ENCODE measurements around the gene CNTNAP5.

The CNTNAP5 gene

GRCh38 chr2:124520953-124521352 lies 495.9 kb downstream of the CNTNAP5 start:
- Mint-ChIP-seq H3K9me3 (peaks cover 21% of the 10 kb centered on the region), H3K4me1 (ENCODE audit: low read depth) (no peaks in the 10 kb centered on the region), H3K4me3 (no peak overlapping the region), H3K27ac (no peak overlapping the region), H3K27me3 (no peaks in the 10 kb centered on the region), H3K36me3 (ENCODE audit: low read depth) (no peaks in the 10 kb centered on the region)

- H3K4me1 Mint-ChIP-seq (ENCODE audit: low read depth) = no peaks in the 10 kb centered on the region
- peaks cover 6% of the 10 kb centered on the region for H3K9me3 Mint-ChIP-seq
- no peaks in the 10 kb centered on the region for H3K36me3 Mint-ChIP-seq (ENCODE audit: low read depth)
- no peak overlapping the region for H3K4me3 Mint-ChIP-seq
- no peaks in the 10 kb centered on the region for H3K27me3 Mint-ChIP-seq
- H3K27ac Mint-ChIP-seq = no peak overlapping the region
Observed at GRCh38 chr2:124523096-124523495, 498.0 kb downstream of the CNTNAP5 start.

- Mint-ChIP-seq H3K36me3 (ENCODE audit: low read depth) (no peaks in the 10 kb centered on the region), H3K27ac (no peak overlapping the region), H3K4me1 (ENCODE audit: low read depth) (no peaks in the 10 kb centered on the region), H3K4me3 (no peak overlapping the region), H3K27me3 (no peaks in the 10 kb centered on the region), H3K9me3 (peaks cover 6% of the 10 kb centered on the region)
Observed at GRCh38 chr2:124524155-124524915, 499.2 kb downstream of the CNTNAP5 start.

- no peaks in the 10 kb centered on the region for H3K27me3 Mint-ChIP-seq
- H3K9me3 Mint-ChIP-seq = peaks cover 6% of the 10 kb centered on the region
- H3K36me3 Mint-ChIP-seq (ENCODE audit: low read depth) = no peaks in the 10 kb centered on the region
- H3K4me3 Mint-ChIP-seq = no peak overlapping the region
- no peaks in the 10 kb centered on the region for H3K4me1 Mint-ChIP-seq (ENCODE audit: low read depth)
- H3K27ac Mint-ChIP-seq = no peak overlapping the region
Observed at GRCh38 chr2:124526221-124526620, 501.1 kb downstream of the CNTNAP5 start.

GRCh38 chr2:124530203-124530602 lies 505.1 kb downstream of the CNTNAP5 start:
- Mint-ChIP-seq H3K9me3 (peaks cover 4% of the 10 kb centered on the region), H3K4me1 (ENCODE audit: low read depth) (no peaks in the 10 kb centered on the region)

GRCh38 chr2:124533226-124533954 lies 508.3 kb downstream of the CNTNAP5 start:
- H3K36me3 Mint-ChIP-seq (ENCODE audit: low read depth) = no peaks in the 10 kb centered on the region
- peaks cover 12% of the 10 kb centered on the region for H3K9me3 Mint-ChIP-seq
- no peak overlapping the region for H3K4me3 Mint-ChIP-seq
- no peaks in the 10 kb centered on the region for H3K4me1 Mint-ChIP-seq (ENCODE audit: low read depth)
- H3K27ac Mint-ChIP-seq = no peak overlapping the region
- no peaks in the 10 kb centered on the region for H3K27me3 Mint-ChIP-seq

More at GRCh38 chr2:124530203-124530602, 505.1 kb downstream of the CNTNAP5 start:
- H3K27ac Mint-ChIP-seq = no peak overlapping the region
- no peak overlapping the region for H3K4me3 Mint-ChIP-seq
- H3K36me3 Mint-ChIP-seq (ENCODE audit: low read depth) = no peaks in the 10 kb centered on the region
- no peaks in the 10 kb centered on the region for H3K27me3 Mint-ChIP-seq

GRCh38 chr2:124534028-124534427 lies 508.9 kb downstream of the CNTNAP5 start:
- Mint-ChIP-seq H3K27me3 (no peaks in the 10 kb centered on the region), H3K4me1 (ENCODE audit: low read depth) (no peaks in the 10 kb centered on the region), H3K9me3 (peaks cover 12% of the 10 kb centered on the region), H3K27ac (no peak overlapping the region), H3K4me3 (no peak overlapping the region), H3K36me3 (ENCODE audit: low read depth) (no peaks in the 10 kb centered on the region)

GRCh38 chr2:124535816-124536215 lies 510.7 kb downstream of the CNTNAP5 start:
- Mint-ChIP-seq H3K27ac (no peak overlapping the region), H3K27me3 (no peaks in the 10 kb centered on the region), H3K36me3 (ENCODE audit: low read depth) (no peaks in the 10 kb centered on the region), H3K4me1 (ENCODE audit: low read depth) (no peaks in the 10 kb centered on the region), H3K4me3 (no peak overlapping the region), H3K9me3 (peaks cover 19% of the 10 kb centered on the region)

- H3K36me3 Mint-ChIP-seq (ENCODE audit: low read depth) = no peaks in the 10 kb centered on the region
- no peak overlapping the region for H3K4me3 Mint-ChIP-seq
- peaks cover 19% of the 10 kb centered on the region for H3K9me3 Mint-ChIP-seq
- no peaks in the 10 kb centered on the region for H3K27me3 Mint-ChIP-seq
- no peaks in the 10 kb centered on the region for H3K4me1 Mint-ChIP-seq (ENCODE audit: low read depth)
- H3K27ac Mint-ChIP-seq = no peak overlapping the region
Observed at GRCh38 chr2:124536591-124536990, 511.5 kb downstream of the CNTNAP5 start.

GRCh38 chr2:124538549-124538948 lies 513.5 kb downstream of the CNTNAP5 start:
- H3K27ac Mint-ChIP-seq = no peak overlapping the region
- no peaks in the 10 kb centered on the region for H3K27me3 Mint-ChIP-seq
- no peaks in the 10 kb centered on the region for H3K36me3 Mint-ChIP-seq (ENCODE audit: low read depth)
- H3K4me3 Mint-ChIP-seq = no peak overlapping the region
- H3K4me1 Mint-ChIP-seq (ENCODE audit: low read depth) = no peaks in the 10 kb centered on the region
- H3K9me3 Mint-ChIP-seq = peaks cover 25% of the 10 kb centered on the region

GRCh38 chr2:124540805-124541204 lies 515.7 kb downstream of the CNTNAP5 start:
- Mint-ChIP-seq H3K9me3 (peaks cover 21% of the 10 kb centered on the region), H3K36me3 (ENCODE audit: low read depth) (no peaks in the 10 kb centered on the region), H3K27me3 (no peaks in the 10 kb centered on the region), H3K4me3 (no peak overlapping the region), H3K27ac (no peak overlapping the region), H3K4me1 (ENCODE audit: low read depth) (no peaks in the 10 kb centered on the region)

GRCh38 chr2:124542932-124543640 lies 518.0 kb downstream of the CNTNAP5 start:
- Mint-ChIP-seq H3K4me3 (no peak overlapping the region), H3K27ac (no peak overlapping the region), H3K36me3 (ENCODE audit: low read depth) (no peaks in the 10 kb centered on the region), H3K9me3 (peaks cover 13% of the 10 kb centered on the region), H3K27me3 (no peaks in the 10 kb centered on the region), H3K4me1 (ENCODE audit: low read depth) (no peaks in the 10 kb centered on the region)

- H3K27ac Mint-ChIP-seq = no peak overlapping the region
Observed at GRCh38 chr2:124547700-124548099, 522.6 kb downstream of the CNTNAP5 start.

GRCh38 chr2:124558277-124558905 lies 533.3 kb downstream of the CNTNAP5 start:
- H3K27me3 Mint-ChIP-seq = no peaks in the 10 kb centered on the region
- no peak overlapping the region for H3K4me3 Mint-ChIP-seq
- no peaks in the 10 kb centered on the region for H3K36me3 Mint-ChIP-seq (ENCODE audit: low read depth)
- H3K4me1 Mint-ChIP-seq (ENCODE audit: low read depth) = no peaks in the 10 kb centered on the region
- H3K27ac Mint-ChIP-seq = no peak overlapping the region
- peaks cover 9% of the 10 kb centered on the region for H3K9me3 Mint-ChIP-seq

More at GRCh38 chr2:124547700-124548099, 522.6 kb downstream of the CNTNAP5 start:
- Mint-ChIP-seq H3K36me3 (ENCODE audit: low read depth) (no peaks in the 10 kb centered on the region), H3K4me1 (ENCODE audit: low read depth) (no peaks in the 10 kb centered on the region), H3K27me3 (no peaks in the 10 kb centered on the region), H3K4me3 (no peak overlapping the region), H3K9me3 (peaks cover under 1% of the 10 kb centered on the region)

GRCh38 chr2:124559236-124559635 lies 534.1 kb downstream of the CNTNAP5 start:
- H3K27me3 Mint-ChIP-seq = no peaks in the 10 kb centered on the region
- no peak overlapping the region for H3K27ac Mint-ChIP-seq
- no peaks in the 10 kb centered on the region for H3K36me3 Mint-ChIP-seq (ENCODE audit: low read depth)
- peaks cover 13% of the 10 kb centered on the region for H3K9me3 Mint-ChIP-seq
- H3K4me1 Mint-ChIP-seq (ENCODE audit: low read depth) = no peaks in the 10 kb centered on the region
- H3K4me3 Mint-ChIP-seq = no peak overlapping the region
